Stimulated activated CD4-positive, alpha-beta T cell treated with anti-CD3 and anti-CD28 coated beads, TNF-alpha, amount 100 ng/mL, for 48 hours (primary cell): ENCODE results near the gene SLC25A31.

Experiments used
- DNase-seq, 3 donors: peaks; one replicate each; pipeline ENCODE4 v3.0.0-alpha.2; 2020; ENCODE audit warnings: low read depth in 3 of 3

Gene SLC25A31

GRCh38 chr4:127730142-127730913 is at the start of gene SLC25A31:
SLC25A31 (plus strand) TSS chr4:127730400; CDS start chr4:127730546, 146 bp downstream.
- no peak for DNase-seq

- no peak for DNase-seq
Observed at GRCh38 chr4:127685292-127685691, 44.9 kb upstream of the SLC25A31 start.

GRCh38 chr4:127686658-127687057 is 43.5 kb upstream of the SLC25A31 start:
- DNase-seq: no peak

GRCh38 chr4:127687580-127687979 is 42.6 kb upstream of the SLC25A31 start:
- DNase-seq: no peak

DNA sequence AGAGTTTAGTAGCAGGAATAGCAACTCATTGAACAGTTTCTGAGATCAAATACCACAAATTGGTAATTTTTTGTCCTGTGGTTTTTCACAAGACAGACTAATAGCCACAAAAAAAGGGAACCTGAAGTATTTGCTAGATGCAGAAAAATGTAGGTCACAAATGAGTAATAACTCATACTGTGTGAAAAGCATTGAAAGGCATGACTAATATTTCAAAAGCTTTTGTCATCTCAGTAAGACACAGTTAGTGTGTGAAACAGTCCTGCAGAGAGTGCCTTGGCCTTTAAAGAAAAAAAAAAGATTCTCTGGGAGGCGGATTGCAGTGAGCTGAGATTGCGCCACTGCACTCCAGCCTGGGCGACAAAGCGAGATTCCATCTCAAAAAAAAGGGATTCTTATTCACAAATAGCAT is 31.4 kb upstream of the SLC25A31 start:
- no peak for DNase-seq

DNA sequence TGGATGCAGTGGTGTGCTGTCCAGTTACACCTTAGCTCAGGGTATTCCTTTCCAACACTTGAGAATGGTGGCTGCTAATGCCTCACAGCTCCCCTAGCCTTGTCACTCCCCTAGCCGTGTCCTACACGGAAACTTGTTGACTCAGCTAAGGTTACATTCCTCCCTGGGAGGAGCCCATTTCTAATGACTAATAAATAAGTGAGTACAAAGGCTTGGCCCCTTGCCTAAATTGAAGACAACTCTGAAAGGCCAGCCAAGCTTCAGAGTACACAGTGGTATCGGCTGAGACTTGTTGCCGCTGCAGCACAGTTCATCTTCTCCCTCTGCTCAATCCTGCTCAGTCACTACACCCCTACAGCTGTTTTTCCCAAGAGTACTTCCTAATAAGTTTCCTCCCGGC is 21.2 kb upstream of the SLC25A31 start:
- DNase-seq: no peak

GRCh38 chr4:127709456-127709855 is 20.7 kb upstream of the SLC25A31 start:
- DNase-seq: no peak

DNA sequence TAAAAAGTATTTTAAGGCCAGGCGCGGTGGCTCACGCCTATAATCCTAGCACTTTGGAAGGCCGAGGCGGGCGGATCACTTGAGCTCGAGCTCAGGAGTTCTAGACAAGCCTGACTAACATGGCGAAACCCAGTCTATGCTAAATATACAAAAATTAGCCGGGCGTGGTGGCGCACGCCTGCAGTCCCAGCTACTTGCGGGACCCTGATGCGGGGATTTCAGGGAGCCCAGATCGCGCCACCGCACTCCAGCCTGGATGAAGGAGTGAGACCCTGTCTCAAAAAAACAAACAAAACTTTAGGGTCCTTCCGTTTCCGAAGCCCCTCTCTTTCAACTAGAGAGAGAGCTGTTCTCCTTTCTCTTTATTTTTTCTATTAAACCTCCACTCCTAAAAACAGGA is 1.2 kb downstream of the SLC25A31 start:
- DNase-seq: no peak

DNA sequence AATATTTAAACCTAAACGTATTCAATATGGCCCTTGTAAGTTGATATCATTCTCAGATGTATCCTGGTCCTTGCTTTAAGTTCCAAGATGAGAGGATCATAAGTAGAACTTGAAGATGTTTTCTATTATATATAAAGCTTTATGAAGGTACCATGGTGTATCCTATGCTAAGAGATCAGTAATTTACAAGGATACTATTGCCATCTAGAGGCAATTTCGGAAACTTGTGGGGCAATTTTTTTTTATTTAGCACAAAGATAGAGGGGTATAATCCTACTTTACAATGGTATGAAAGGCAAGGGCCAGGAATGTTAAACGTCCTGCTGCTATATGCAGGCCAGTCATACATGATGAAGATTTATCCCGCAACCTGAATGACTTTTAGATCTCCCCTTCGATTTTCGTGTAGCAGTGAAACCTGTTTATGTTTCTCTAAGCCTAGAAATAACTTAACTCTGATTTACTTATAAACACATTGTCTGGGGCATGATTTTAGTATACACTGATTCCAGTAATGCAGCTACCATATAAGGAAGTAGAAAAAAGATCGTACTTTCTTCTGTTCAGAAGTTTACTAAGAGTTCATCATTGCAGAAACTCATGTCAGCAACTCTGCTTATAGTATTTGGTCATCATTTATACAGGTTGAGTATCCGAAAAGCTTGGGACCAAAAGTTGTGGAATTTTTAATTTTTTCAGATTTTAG is 2.6 kb downstream of the SLC25A31 start:
- DNase-seq: no peak

GRCh38 chr4:127734976-127735375 is 4.8 kb downstream of the SLC25A31 start:
- DNase-seq: no peak

DNA sequence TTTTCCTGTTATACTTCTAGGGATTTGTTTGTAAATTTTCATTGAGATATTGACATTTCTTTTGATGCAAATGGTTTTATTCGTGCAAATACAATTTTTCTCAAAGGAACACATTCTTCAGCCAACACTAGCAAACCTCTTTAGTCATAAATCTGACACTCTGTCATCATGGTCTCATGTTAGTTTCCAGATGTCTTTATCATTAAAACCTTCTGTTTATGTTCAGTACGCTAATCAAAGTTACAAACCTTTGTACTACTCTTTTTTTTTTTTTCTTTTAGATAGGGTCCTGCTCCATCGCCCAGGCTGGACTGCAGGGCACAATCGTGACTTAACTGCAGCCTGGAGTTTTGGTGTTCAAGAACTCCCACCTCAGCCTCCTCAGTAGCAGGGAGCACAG is 7.1 kb downstream of the SLC25A31 start:
- no peak for DNase-seq

DNA sequence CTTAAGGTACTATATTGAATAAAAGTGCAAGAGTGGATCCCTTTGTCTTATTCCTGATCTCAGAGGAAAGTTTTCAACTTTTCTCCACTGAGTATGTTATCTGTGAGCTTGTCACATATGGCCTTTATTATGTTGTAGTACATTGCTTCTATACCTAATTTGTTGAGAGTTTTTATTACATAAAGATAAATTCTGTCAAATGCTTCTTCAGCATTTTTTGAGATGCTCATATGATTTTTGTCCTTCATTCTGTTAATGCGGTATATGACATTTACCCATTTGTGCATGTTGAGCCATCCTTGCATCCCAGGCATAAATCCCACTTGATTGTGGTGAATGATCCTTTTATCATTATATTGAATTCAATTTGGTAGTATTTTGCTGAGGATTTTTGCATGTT is 11.0 kb downstream of the SLC25A31 start:
- no peak for DNase-seq

DNA sequence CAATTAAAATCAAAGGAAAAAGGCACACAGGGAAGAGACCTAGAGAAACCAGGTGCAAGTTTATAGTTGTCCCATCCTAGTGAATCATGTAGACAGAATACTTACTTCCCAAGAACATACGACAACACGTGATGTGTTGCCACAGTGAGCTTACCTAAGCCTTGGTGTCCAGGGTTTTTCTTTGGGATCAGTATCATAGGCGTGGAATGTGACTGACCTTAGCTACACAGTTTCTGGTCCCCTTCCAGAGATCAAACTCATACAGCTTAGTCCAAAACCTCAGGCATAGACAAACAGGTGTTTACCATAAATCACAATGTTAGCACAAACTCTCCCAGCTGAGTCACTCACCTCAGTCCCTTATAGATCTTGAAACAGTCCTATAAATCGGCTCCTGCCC is 17.7 kb downstream of the SLC25A31 start:
- no peak for DNase-seq

- DNase-seq: no peak
Observed at GRCh38 chr4:127748957-127749356, 18.8 kb downstream of the SLC25A31 start.

GRCh38 chr4:127756906-127757305 is 26.7 kb downstream of the SLC25A31 start:
- DNase-seq: no peak

- no peak for DNase-seq
Observed at GRCh38 chr4:127759228-127759820, 29.1 kb downstream of the SLC25A31 start.

DNA sequence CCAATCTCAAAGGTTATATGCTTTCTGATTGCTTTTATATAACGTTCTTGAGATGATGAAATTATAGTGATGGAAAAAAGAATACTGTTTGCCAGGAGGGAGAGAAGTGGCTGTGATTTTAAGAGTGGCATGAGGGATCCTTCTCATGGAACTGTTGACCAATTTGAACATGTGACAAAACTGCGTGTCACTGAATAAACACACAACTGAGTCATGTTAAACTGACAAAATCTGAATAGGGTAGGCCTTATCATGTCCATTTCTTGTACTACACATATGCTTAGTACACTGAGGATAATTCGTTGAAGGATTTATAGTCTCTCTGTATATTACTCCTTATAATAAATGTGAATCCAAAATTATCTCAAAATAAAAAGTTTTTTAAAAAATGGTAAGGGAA is 29.7 kb downstream of the SLC25A31 start:
- DNase-seq: no peak

DNA sequence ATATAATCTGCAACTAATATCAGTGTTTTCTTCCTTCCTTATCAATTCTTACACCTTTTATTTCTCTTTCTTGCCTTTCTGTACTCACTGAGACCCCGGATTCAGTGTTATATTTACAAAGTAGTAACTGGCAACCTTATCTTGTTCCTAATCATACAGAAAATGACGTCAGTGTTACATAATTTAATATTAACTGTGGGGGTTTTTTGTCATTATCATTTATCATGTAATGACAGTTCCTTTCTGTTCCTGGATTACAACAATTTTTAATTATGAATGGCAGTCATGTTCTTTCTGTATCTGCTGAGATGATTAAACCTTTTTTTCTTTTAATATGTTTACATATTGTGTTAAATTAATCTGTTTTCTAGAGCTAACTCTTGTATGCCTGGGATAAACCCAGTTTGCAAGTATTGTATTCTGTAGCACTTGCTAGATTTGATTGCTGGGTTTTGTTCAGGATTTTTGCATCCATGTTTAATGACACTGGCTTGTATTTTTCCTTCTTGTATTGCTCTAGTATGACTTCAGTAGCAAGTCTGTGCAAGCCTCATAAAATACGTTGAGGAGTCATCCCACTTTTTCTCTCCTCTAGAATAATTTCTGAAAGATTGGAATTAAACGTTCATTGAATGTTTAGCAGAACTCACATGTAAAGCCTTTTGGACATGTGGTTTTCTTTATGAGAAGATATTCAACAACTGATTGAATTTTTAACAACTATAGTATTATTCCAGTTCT is 41.5 kb downstream of the SLC25A31 start:
- DNase-seq: no peak

DNA sequence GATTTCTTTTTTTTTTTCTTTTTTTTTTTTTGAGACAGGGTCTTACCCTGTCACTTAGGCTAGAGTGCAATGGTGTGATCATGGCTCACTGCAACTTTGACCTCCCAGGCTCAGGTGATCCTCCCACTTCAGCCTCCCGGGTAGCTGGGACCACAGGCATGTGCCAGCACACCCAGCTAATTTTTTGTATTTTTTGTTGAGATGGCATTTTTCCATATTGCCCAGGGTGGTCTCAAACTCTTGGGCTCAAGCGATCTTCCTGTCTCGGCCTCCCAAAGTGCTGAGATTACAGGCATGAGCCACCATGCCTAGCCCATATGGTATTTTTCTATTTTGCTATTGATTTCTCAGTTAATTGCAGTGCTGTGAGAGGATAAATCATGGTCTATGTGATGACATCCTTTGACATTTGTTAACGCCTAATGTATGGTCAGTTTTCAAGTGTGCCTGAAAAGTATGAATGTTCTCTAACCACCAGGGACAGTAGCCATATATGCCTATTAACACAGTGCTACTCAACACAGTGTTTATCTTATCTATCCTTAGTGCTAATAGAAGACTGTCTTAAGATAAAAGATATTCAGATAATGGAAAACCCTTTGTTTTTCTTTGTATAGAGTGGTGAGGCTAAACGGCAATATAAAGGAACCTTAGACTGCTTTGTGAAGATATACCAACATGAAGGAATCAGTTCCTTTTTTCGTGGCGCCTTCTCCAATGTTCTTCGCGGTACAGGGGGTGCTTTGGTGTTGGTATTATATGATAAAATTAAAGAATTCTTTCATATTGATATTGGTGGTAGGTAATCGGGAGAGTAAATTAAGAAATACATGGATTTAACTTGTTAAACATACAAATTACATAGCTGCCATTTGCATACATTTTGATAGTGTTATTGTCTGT is 42.8 kb downstream of the SLC25A31 start:
- DNase-seq: no peak

GRCh38 chr4:127775843-127776242 is 45.6 kb downstream of the SLC25A31 start:
- no peak for DNase-seq

GRCh38 chr4:127776620-127777019 is 46.4 kb downstream of the SLC25A31 start:
- no peak for DNase-seq
